Measurements from ENCODE around the gene GLYATL1B. TPM values are rescaled to one million over a fixed set of nuclear protein-coding genes. Genes with fewer than 3 reads are reported as not detected.
"Not testable (repeated sequence)": the region's sequence is repeated elsewhere in the genome, so short reads cannot be mapped to it uniquely, and the experiment has no call there.

The GLYATL1B gene
- total RNA-seq, 1 donor from 2014 or later, result not detected

GRCh38 chr11:59088162-59088561, 2.1 kb downstream of the GLYATL1B start:
- no peak overlapping the region for H3K27ac ChIP-seq
- H2AFZ ChIP-seq (replicated peaks), result no peak overlapping the region
- H3K79me2 ChIP-seq (ENCODE audit: low read depth), result no peaks in the 10 kb centered on the region
- Mint-ChIP-seq H3K27me3 (ENCODE audit: insufficient read depth, low read depth) (no peaks in the 10 kb centered on the region), H3K9me3 (no peaks in the 10 kb centered on the region), H3K27ac (no peak overlapping the region), H3K4me3 (no peak overlapping the region), H3K36me3 (no peaks in the 10 kb centered on the region), H3K4me1 (no peaks in the 10 kb centered on the region)
- no peaks in the 10 kb centered on the region for H3K36me3 ChIP-seq
- H3K4me1 ChIP-seq, result no peaks in the 10 kb centered on the region
- H4K20me1 ChIP-seq (ENCODE audit: low read depth), result no peaks in the 10 kb centered on the region
- no peaks in the 10 kb centered on the region for H3K27me3 ChIP-seq
- DNase-seq (ENCODE audit: low spot score), result no peak
- no peak overlapping the region for H3K4me3 ChIP-seq
- no peaks in the 10 kb centered on the region for H3F3A ChIP-seq (ENCODE audit: low read depth)
- no peaks in the 10 kb centered on the region for H3K9me3 ChIP-seq (ENCODE audit: low read depth)
- no peak overlapping the region for H3K4me2 ChIP-seq
- TF ChIP-seq, protein P1, sequence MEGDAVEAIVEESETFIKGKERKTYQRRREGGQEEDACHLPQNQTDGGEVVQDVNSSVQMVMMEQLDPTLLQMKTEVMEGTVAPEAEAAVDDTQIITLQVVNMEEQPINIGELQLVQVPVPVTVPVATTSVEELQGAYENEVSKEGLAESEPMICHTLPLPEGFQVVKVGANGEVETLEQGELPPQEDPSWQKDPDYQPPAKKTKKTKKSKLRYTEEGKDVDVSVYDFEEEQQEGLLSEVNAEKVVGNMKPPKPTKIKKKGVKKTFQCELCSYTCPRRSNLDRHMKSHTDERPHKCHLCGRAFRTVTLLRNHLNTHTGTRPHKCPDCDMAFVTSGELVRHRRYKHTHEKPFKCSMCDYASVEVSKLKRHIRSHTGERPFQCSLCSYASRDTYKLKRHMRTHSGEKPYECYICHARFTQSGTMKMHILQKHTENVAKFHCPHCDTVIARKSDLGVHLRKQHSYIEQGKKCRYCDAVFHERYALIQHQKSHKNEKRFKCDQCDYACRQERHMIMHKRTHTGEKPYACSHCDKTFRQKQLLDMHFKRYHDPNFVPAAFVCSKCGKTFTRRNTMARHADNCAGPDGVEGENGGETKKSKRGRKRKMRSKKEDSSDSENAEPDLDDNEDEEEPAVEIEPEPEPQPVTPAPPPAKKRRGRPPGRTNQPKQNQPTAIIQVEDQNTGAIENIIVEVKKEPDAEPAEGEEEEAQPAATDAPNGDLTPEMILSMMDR (IDR thresholded peaks at IDR 0.05), result no peak
- TF ChIP-seq EZH2phosphoT487 (IDR thresholded peaks at IDR 0.05) (no peak), EZH2 (IDR thresholded peaks at IDR 0.05) (no peak)
- no peak overlapping the region for H3K9ac ChIP-seq

DNA sequence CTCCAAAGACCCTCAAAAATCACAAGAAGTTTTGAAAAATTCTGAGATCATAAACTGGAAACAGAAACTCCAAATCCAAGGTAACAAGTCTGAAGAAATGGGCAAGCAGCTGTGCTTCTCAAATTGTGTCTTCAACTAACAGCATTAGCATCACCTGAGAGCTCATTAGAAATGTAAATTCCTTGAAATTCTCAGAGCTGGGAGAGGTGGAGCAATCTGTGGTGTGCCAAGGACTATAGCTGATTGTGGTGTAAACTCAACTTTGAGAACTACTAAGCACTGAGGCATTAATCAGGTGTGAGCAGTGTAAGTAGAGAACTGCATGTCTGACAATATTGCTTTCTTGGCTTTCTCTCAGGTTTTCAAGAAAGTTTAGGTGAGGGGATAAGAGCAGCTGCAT, 7.5 kb downstream of the GLYATL1B start:
- H3K27ac ChIP-seq; H3K9me3 Mint-ChIP-seq; H3K4me1 ChIP-seq; H3K36me3 Mint-ChIP-seq; H4K20me1 ChIP-seq (ENCODE audit: low read depth); H3K4me1 Mint-ChIP-seq; H3K4me2 ChIP-seq; H3K4me3 ChIP-seq; DNase-seq (ENCODE audit: low spot score); H3K27me3 Mint-ChIP-seq (ENCODE audit: insufficient read depth, low read depth); H3F3A ChIP-seq (ENCODE audit: low read depth); H3K36me3 ChIP-seq; H2AFZ ChIP-seq (replicated peaks); H3K79me2 ChIP-seq (ENCODE audit: low read depth); H3K9ac ChIP-seq; H3K4me3 Mint-ChIP-seq; H3K27me3 ChIP-seq; H3K9me3 ChIP-seq (ENCODE audit: low read depth); H3K27ac Mint-ChIP-seq: not testable (repeated sequence)

GRCh38 chr11:59095225-59095624, 9.1 kb downstream of the GLYATL1B start:
- H4K20me1 ChIP-seq (ENCODE audit: low read depth); DNase-seq (ENCODE audit: low spot score); H3K9ac ChIP-seq; H3K27ac Mint-ChIP-seq; H3K4me2 ChIP-seq; H3K27ac ChIP-seq; H3K27me3 ChIP-seq; H3K27me3 Mint-ChIP-seq (ENCODE audit: insufficient read depth, low read depth); H3K4me3 ChIP-seq; H3K79me2 ChIP-seq (ENCODE audit: low read depth); H3K36me3 Mint-ChIP-seq; H2AFZ ChIP-seq (replicated peaks); H3K9me3 ChIP-seq (ENCODE audit: low read depth); H3K9me3 Mint-ChIP-seq; H3K4me1 ChIP-seq; H3K36me3 ChIP-seq; H3F3A ChIP-seq (ENCODE audit: low read depth); H3K4me3 Mint-ChIP-seq; H3K4me1 Mint-ChIP-seq: not testable (repeated sequence)

DNA sequence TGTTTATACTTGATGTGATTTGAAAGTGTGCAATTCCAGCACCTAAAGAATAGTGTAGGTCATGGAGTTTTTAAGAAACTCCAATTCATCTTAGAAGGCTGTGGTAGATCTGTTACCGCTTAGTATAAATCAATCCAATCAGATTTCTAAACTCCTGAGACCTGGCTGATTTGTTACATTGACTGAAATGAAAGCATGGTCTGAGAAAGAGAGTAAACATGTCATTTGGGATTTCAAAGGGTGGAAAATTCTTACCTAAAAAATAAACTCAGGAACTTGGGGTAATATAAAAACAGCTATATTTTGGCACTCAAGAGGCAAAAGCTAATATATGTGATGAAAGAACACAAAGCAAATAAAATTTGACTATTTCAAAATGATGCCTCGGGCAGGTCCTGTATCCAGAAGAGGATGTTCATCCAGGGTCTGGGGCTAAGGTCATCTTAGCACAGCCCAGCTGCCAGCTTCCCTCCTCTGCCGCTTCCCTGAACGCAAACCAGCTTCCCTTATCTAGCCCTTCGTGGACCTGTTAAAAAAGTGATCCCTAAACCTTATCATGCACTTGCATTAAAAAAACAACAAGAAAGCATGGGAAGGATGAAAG, 10.0 kb downstream of the GLYATL1B start:
- H3K4me3 Mint-ChIP-seq; H4K20me1 ChIP-seq (ENCODE audit: low read depth); H3K4me1 Mint-ChIP-seq; H3K4me2 ChIP-seq; H3K36me3 Mint-ChIP-seq; H3K79me2 ChIP-seq (ENCODE audit: low read depth); H3K27me3 ChIP-seq; H3K9me3 Mint-ChIP-seq; H3K9ac ChIP-seq; H3K4me3 ChIP-seq; H3K27ac Mint-ChIP-seq; H3K27ac ChIP-seq; H3K27me3 Mint-ChIP-seq (ENCODE audit: insufficient read depth, low read depth); H2AFZ ChIP-seq (replicated peaks); H3K4me1 ChIP-seq; DNase-seq (ENCODE audit: low spot score); H3F3A ChIP-seq (ENCODE audit: low read depth); H3K9me3 ChIP-seq (ENCODE audit: low read depth); H3K36me3 ChIP-seq: not testable (repeated sequence)

DNA sequence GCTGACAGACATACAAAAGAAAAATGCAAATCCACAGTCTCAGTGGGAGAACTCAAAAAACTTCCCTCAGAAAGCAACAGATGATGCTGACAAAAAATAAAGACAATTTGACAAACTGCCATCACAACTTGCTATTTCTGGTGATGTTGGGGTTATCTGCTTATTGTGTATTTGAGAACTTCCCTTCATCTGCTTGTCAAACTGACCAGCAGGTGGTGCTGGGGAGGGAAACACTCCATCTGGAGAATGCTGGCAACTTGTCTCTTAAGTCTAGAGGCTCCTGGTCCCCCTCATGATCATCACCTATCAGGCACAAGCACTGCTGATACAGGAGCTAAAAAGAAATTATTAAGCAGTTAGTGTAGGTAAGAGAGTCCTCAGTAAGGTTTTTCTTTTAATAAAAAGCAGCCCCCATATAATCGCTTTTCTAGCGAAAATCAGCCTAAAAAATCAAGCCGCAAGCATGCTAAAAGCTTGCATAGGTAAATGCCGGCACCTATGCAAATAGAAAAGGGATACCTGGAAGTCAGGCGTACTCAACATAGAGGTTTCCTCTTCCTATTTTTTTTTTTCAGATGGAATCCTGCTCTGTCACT, 11.1 kb downstream of the GLYATL1B start:
- Histone ChIP-seq H3K4me2 (no peak overlapping the region), H3K36me3 (no peaks in the 10 kb centered on the region), H3K9me3 (ENCODE audit: low read depth) (no peaks in the 10 kb centered on the region), H3F3A (ENCODE audit: low read depth) (no peaks in the 10 kb centered on the region), H3K4me3 (no peak overlapping the region), H3K27ac (no peak overlapping the region), H2AFZ (replicated peaks) (no peak overlapping the region), H4K20me1 (ENCODE audit: low read depth) (no peaks in the 10 kb centered on the region), H3K9ac (no peak overlapping the region), H3K79me2 (ENCODE audit: low read depth) (no peaks in the 10 kb centered on the region), H3K4me1 (no peaks in the 10 kb centered on the region), H3K27me3 (peaks cover 20% of the 10 kb centered on the region)
- Mint-ChIP-seq H3K36me3 (no peaks in the 10 kb centered on the region), H3K27me3 (ENCODE audit: insufficient read depth, low read depth) (peaks cover 4% of the 10 kb centered on the region), H3K9me3 (peaks cover 4% of the 10 kb centered on the region), H3K4me3 (no peak overlapping the region), H3K27ac (no peak overlapping the region), H3K4me1 (no peaks in the 10 kb centered on the region)
- DNase-seq (ENCODE audit: low spot score), result peak; percentile 56
- TF ChIP-seq EZH2 (IDR thresholded peaks at IDR 0.05) (no peak), EZH2phosphoT487 (IDR thresholded peaks at IDR 0.05) (no peak)
- TF ChIP-seq, protein P1 (IDR thresholded peaks at IDR 0.05), result peak; percentile 71

DNA sequence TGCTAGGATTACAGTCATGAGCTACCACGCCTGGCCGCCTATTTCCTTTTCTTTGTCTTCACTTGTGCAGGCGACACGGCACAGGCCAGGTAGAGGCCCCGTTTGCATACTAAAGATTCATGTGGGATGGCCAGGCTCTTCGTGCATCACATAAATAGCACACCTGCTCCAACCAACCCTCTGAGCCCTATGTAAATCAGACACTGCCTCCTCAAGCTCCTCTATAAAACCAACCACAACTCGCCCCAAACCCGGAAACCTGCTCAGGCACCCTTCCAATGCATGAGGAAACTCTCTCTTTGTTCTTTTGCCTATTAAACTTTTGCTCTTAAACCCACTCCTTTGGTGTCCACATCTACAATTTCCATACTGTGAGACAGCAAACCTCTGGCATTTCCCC, 11.8 kb downstream of the GLYATL1B start:
- H4K20me1 ChIP-seq (ENCODE audit: low read depth); H3K36me3 ChIP-seq; H3K9me3 ChIP-seq (ENCODE audit: low read depth); H3K79me2 ChIP-seq (ENCODE audit: low read depth); H3K4me1 ChIP-seq; H3K4me2 ChIP-seq; H3K4me1 Mint-ChIP-seq; H3K27ac ChIP-seq; H3K36me3 Mint-ChIP-seq; H3K4me3 ChIP-seq; H3K9ac ChIP-seq; H3K4me3 Mint-ChIP-seq; DNase-seq (ENCODE audit: low spot score); H3K27ac Mint-ChIP-seq; H2AFZ ChIP-seq (replicated peaks); H3F3A ChIP-seq (ENCODE audit: low read depth); H3K27me3 Mint-ChIP-seq (ENCODE audit: insufficient read depth, low read depth); H3K9me3 Mint-ChIP-seq: not testable (repeated sequence)
- H3K27me3 ChIP-seq, result peaks cover 27% of the 10 kb centered on the region

Data from neural progenitor cell (in vitro differentiated cells).